Heart left ventricle (tissue), 16 donors: ENCODE results near the gene PRRC2C. TPM values are rescaled to one million over a fixed set of nuclear protein-coding genes. Genes with fewer than 3 reads are reported as not detected.

Experiments used
- ATAC-seq, 4 donors: fragments of 200-7000 bp; cut with Tn5 transposase; one replicate each; pipeline ENCODE4 v1.9.1; 2020 to 2022; ENCODE audit warnings: moderate library complexity in 4 of 4, mild to moderate bottlenecking in 3 of 4, moderate number of reproducible peaks in 1 of 4
- DNase-seq, 5 donors: peaks; one replicate each; pipeline ENCODE4 v3.0.0-alpha.2; 2020
- H3K27ac ChIP-seq, 12 donors: fragments of 200-600 bp; sonication (generic) in 4 of 12; one replicate each; pipeline versions ENCODE4 v1.5.0 to v1.8.0; 2016 to 2022; ENCODE audit warnings: mild to moderate bottlenecking in 2 of 12
- H3K27me3 ChIP-seq, 9 donors: fragments of 200-600 bp; sonication (generic) in 2 of 9; one replicate each; pipeline versions ENCODE4 v1.5.1 to v1.8.0; 2016 to 2022; ENCODE audit warnings: mild to moderate bottlenecking in 3 of 9
- H3K36me3 ChIP-seq, 9 donors: fragments of 200-600 bp; sonication (generic) in 2 of 9; one replicate each; pipeline versions ENCODE4 v1.5.0 to v1.8.0; 2018 to 2022; ENCODE audit warnings: mild to moderate bottlenecking in 2 of 9
- H3K4me1 ChIP-seq, 12 donors: fragments of 200-600 bp; sonication (generic) in 4 of 12; one replicate each; pipeline versions ENCODE4 v1.5.0 to v1.8.0; 2016 to 2022; ENCODE audit warnings: mild to moderate bottlenecking in 3 of 12
- H3K4me3 ChIP-seq, 12 donors: fragments of 200-600 bp; sonication (generic) in 4 of 12; one replicate each; pipeline versions ENCODE4 v1.5.0 to v1.8.0; 2017 to 2022; ENCODE audit warnings: mild to moderate bottlenecking in 9 of 12, moderate library complexity in 4 of 12
- H3K9me3 ChIP-seq, 12 donors: fragments of 200-600 bp; sonication (generic) in 4 of 12; one replicate each; pipeline versions ENCODE4 v1.5.0 to v1.8.0; 2016 to 2022; ENCODE audit warnings: mild to moderate bottlenecking in 1 of 12
- CTCF ChIP-seq, 12 donors: fragments of 200-600 bp; sonication (generic) in 4 of 12; IDR thresholded peaks; one replicate each; pipeline versions ENCODE4 v1.5.0 to v1.8.0; 2018 to 2022; ENCODE audit warnings: antibody characterized with exemption in 12 of 12, mild to moderate bottlenecking in 5 of 12
- POLR2A ChIP-seq, 2 donors: fragments of 450-650 bp; IDR thresholded peaks; one replicate each; pipeline ENCODE4 v1.6.1; 2017; ENCODE audit warnings: antibody characterized with exemption in 2 of 2, mild to moderate bottlenecking in 2 of 2, moderate library complexity in 2 of 2
- WGBS, 4 donors: extraction: QIAGEN DNeasy Blood & Tissue Kit in 2 of 4; methylation state at CpG; one replicate each; pipeline versions ENCODE4 v1.1.5 to v1.1.7; 2013 to 2018; 5-methylcytosine and 5-hydroxymethylcytosine counted together
- intact Hi-C, 10 donors: fragments of 100-400 bp; cut with DNase I; formaldehyde crosslinking; loops; one replicate each; pipeline versions ENCODE4 v1.11.1 to v1.14.2; 2022
- polyA plus RNA-seq, 2 donors: library from polyadenylated mRNA; stranded (reverse); fragments of 200-250 nt; gene quantifications; one replicate each; pipeline ENCODE4 v1.2.3, GENCODE V29; 2013
- total RNA-seq, 9 donors: library from RNA; depleted of rRNA in 2 of 9; stranded (reverse); fragments of >200 nt in 2 of 9; fragmentation: NEBNext Ultra II Directional in 3 of 9; extraction: Animal tissue kit (Norgen Biotek cat#: 25700) in 3 of 9; gene quantifications; one replicate each; pipeline versions ENCODE4 v1.1.0 to v1.2.4, GENCODE V29; 2016 to 2023
- donor health status: ischemic (EF 13 %, LVEDD 7.1; RV severe dilation, severe dysfunction).
- donor health status: healthy with polysubstance abuse.
- donor health status: DM: no; HTN: yes; CAD: no.
- donor health status: DM: no; HTN: no; CAD: no.
- donor health status: ischemic (EF 25% LVEDD 6.9; RV normal size, moderate dysfunction).
- donor health status: ischemic (EF 25% LVEDD 5.7; RV mildly dilated, moderate dysfunction).
- donor health status: healthy.
- donor health status: DM: yes; HTN: yes; CAD: no.
- donor health status: ischemic (EF 35%, LVEDD 5.7; RV mildly dilated, moderate dysfunction).
- donor health status: nonischemic (EF 11% LVEDD 7.7; RV severe dilation, severe dysfunction).
- donor health status: DM: yes; HTN: yes; CAD: no.
- donor health status: PGD.
- donor health status: ischemic (EF 29% LVEDD 5.4; RV normal size, mild dysfunction).
- donor health status: nonischemic (EF 23%, LVEDD 6.1; RV moderate dilation, normal function).

Gene PRRC2C
- total and polyA plus RNA-seq, 11 donors, result 21.1 to 107 (median 50.0) TPM

- Histone ChIP-seq H3K4me3 (no peak overlapping the region), H3K4me1 (peaks cover 0 to 25% (median under 1%) of the 10 kb centered on the region in 12 donors), H3K9me3 (no peaks in the 10 kb centered on the region), H3K27ac (no peak overlapping the region), H3K27me3 (no peaks in the 10 kb centered on the region), H3K36me3 (peaks cover 0 to 82% (median 78%) of the 10 kb centered on the region in 9 donors)
- TF ChIP-seq POLR2A (IDR thresholded peaks at IDR 0.05) (no peak), CTCF (IDR thresholded peaks at IDR 0.05) (no peak)
- 90 to 98% (median 95%) methylated on average over 4 of the region's 4 CpGs for WGBS, 4 donors
- ATAC-seq (no peak), DNase-seq (no peak)
- intact Hi-C loops, result no loop called here
These were observed 30.4 kb downstream of the PRRC2C start for GRCh38 chr1:171515741-171516140.

GRCh38 chr1:171521567-171521966 is 36.2 kb downstream of the PRRC2C start:
- DNase-seq, result no peak
- H3K27ac ChIP-seq, result no peak overlapping the region
- WGBS, 4 donors, result 71 to 81% (median 76%) methylated on average over 2 of the region's 2 CpGs
- H3K27me3 ChIP-seq, result no peaks in the 10 kb centered on the region
- peaks cover 0 to 10% (median 0%) of the 10 kb centered on the region in 12 donors for H3K4me1 ChIP-seq
- H3K9me3 ChIP-seq, result no peaks in the 10 kb centered on the region
- H3K4me3 ChIP-seq, result no peak overlapping the region
- TF ChIP-seq POLR2A (IDR thresholded peaks at IDR 0.05), result no peak
- no peak for TF ChIP-seq CTCF (IDR thresholded peaks at IDR 0.05)
- no peak for ATAC-seq
- H3K36me3 ChIP-seq, result peaks cover 0 to 100% (median 100%) of the 10 kb centered on the region in 9 donors
- intact Hi-C loops, result no loop called here

- TF ChIP-seq CTCF (IDR thresholded peaks at IDR 0.05) (no peak), POLR2A (IDR thresholded peaks at IDR 0.05) (no peak)
These were observed 45.3 kb downstream of the PRRC2C start for GRCh38 chr1:171530676-171531075.

GRCh38 chr1:171532520-171532919 is 47.2 kb downstream of the PRRC2C start:
- 93 to 96% (median 95%) methylated on average over 7 of the region's 7 CpGs for WGBS, 4 donors
- H3K27ac ChIP-seq, result no peak overlapping the region
- no peaks in the 10 kb centered on the region for H3K9me3 ChIP-seq
- peaks cover 0 to 100% (median 100%) of the 10 kb centered on the region in 9 donors for H3K36me3 ChIP-seq
- ATAC-seq, result no peak
- no peaks in the 10 kb centered on the region for H3K4me1 ChIP-seq
- no peak for TF ChIP-seq POLR2A (IDR thresholded peaks at IDR 0.05)
- TF ChIP-seq CTCF (IDR thresholded peaks at IDR 0.05), result no peak
- H3K4me3 ChIP-seq, result no peak overlapping the region
- intact Hi-C loops, result loop anchor here in 2 of 10 donors (10.0 kb wide), 1 partner anchor 52 kb away; no protein-coding TSS in a partner anchor
- no peaks in the 10 kb centered on the region for H3K27me3 ChIP-seq
- DNase-seq, result no peak

More at GRCh38 chr1:171530676-171531075, 45.3 kb downstream of the PRRC2C start:
- Histone ChIP-seq H3K36me3 (peaks cover 0 to 100% (median 97%) of the 10 kb centered on the region in 9 donors), H3K4me3 (no peak overlapping the region), H3K27ac (no peak overlapping the region), H3K9me3 (no peaks in the 10 kb centered on the region), H3K4me1 (no peaks in the 10 kb centered on the region), H3K27me3 (no peaks in the 10 kb centered on the region)
- intact Hi-C loops, result loop anchor here in 2 of 10 donors (10.0 kb wide), 1 partner anchor 54 kb away; no protein-coding TSS in a partner anchor
- ATAC-seq, result no peak
- 59 to 97% (median 95%) methylated on average over 3 of the region's 3 CpGs for WGBS, 4 donors
- DNase-seq, result no peak
